HG02588 (cell line): Measurements from ENCODE around the gene CHMP2A.

Source experiments
- ATAC-seq: cut with Tn5 transposase; IDR thresholded peaks from one replicate; pipeline ENCODE4 v1.9.1; 2021; ENCODE audit warnings: mild to moderate bottlenecking, moderate library complexity; ENCODE audit not compliant: unreplicated experiment

The CHMP2A gene

DNA sequence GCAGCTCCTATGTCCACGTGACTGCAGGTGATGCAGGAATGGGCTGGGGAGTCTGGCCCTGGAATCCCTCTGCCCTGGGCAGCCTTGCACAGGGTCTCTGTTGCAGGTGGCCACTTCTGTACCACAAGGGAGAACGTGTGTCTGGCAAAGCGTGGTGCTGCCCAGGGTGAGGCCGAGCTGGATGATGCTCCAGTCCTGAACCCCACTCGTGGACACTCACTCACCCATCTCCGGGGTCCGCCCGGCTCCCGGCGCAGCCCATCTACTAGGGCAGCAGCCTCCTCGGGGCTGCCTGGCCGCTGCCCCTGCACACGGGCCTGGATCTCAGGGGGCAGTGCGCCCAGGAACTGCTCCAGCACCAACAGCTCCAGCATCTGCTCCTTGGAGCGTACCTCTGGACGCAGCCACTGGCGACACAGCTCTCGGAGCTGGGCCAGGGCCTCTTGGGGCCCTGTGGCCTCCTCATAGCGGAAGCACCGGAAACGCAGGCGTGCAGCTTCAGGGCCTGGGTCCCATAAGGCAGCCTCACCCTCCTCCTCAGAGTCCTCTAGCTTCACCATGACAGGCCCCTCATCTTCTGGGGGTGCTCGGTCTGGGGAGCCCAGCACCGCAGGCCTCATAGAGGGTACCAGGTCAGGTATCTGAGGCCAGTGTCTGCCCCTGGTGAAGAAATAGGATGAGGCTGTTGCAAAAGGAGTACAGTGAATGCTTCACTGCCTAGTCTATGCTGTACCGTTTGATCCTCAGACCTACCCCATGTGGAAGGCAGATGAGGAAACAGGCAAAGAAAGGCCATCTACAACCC is 16.1 kb upstream of the CHMP2A start:
- ATAC-seq: no peak

DNA sequence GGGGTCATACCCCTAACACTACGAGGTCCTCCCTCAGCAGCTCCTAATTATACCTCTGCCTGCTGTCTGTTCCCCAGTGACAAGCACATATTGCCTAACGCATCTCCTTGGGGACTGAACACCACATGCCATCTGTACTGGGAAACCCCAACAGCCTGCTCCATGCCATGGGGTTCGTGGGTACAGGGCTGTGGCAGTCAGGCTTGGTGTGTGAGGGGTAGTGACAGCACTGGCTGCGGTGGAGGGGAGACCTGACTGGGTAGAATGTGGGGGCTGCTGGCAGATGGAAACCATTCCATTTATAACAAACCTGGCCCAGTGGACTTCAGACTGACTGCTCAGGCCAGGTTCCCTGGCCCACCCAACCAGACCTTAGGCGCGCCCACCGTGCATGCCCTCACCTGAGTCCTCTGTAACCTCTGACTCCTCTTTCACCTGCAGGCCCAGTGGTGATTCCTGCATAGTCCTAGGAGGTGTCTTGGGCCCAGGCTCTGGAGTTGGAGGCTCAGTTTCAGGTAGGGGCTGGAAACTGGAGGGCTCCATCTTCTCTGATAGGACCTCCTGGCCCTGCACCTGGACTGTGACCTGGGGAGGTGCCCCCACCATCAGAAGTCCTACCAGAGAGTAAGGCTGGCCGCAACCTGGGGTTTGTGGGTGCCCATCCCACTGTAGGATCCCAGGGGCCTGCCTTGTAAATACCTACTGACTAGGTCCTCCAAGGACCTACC is 15.2 kb upstream of the CHMP2A start:
- ATAC-seq: no peak

DNA sequence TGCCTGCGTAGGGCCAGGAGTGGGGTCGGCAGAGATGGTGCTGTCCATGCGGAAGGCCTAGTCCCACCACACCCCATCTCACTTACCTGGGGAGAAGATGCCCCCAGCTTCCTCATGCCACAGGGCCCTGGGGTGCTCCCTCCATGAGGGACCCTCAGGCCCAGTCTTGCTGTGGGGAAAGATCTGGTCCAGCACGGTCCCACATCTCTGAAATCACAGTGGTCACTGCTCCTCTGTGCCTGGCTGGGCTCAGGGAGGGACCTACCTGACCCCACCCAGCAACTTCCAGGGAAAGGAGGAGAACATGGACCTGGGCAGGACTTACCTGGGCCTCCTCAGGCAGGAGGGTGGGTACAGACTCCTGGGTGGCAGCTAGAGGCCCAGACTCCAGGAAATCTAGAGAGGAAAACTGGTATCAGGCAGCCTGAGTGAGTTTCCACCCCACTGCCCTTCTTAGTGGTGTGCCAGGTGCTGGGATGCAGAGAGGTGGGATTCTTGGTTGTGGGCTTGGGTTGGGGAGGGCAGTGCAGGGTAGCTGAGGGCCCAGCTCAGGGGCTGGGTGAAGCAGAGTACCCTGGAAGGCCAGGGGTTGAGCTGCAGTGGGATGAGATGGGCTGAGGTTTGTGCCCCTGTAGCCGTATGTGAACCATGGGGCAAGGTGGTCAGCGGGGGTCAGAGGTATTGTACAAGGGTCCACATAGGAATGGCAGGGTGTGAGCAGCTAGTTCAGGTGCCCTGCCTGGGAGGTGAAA is 14.5 kb upstream of the CHMP2A start:
- ATAC-seq: no peak

DNA sequence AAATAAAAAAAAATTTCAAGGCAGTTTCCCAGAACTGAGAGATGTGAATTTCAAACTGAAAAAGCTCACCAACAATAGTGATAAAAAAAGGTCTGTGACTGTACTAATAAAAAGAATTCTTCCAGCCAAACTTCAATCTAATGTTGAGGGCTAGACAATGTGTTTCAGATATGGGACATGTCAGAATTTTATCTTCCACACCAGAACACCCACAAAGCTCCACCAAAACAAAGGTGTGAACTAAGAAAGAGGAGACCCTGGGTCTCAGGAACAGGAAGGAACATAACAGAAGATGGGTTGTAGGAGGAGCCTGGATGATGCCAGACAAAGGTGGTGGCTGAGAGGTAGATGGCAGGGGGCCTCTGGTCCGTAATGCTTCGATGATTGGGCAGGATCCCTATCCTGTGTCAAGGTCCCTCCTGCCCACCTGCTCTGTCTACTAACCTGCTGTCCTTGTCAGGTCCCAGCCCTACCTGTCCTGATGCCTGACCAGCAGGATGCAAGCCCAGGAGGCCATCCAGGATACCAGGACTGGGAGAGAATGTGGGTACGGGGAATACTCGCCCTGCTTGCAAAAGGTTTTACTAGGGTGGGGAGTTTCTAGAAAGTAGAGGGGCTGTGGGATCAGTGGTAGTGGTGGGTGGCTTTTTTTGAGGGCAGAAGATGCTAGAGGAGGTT is 13.7 kb upstream of the CHMP2A start:
- ATAC-seq: no peak

DNA sequence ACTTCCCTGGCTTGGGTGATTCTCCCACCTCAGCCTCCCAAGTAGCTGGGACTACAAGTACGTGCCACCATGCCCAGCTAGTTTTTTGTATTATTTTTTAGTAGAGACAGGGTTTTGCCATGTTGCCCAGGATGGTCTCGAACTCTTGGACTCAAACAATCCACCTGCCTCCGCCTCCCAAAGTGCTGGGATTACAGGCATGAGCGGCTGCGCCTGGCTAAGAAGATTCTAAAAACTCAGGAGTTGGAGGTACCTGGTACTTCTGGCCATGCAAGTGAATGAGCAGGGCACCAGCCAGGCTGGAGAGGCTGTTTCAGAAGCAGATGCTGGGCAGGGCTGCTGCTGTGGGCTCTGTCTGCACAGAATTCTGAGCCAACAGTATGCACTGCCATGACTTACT is 12.1 kb upstream of the CHMP2A start:
- no peak for ATAC-seq

DNA sequence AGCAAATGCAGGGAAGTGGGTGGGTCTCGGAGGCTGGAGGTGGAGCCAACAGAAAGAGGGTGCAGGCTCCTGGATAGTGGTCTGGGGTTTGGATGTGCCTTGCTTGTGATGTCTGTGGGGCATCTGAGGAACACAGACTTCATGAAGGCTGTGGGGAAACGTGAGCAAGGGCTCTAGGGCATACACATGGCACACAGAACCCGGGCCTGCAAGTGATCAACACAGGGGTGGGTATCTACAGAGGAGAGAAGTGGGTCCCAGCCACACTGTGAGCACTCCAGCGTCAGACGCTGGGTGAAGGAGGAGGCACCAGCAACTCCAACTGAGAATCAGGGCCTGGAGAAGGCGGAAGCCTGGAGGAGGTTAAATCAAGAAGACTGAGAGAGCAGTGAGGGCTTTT is 8.9 kb upstream of the CHMP2A start:
- no peak for ATAC-seq

DNA sequence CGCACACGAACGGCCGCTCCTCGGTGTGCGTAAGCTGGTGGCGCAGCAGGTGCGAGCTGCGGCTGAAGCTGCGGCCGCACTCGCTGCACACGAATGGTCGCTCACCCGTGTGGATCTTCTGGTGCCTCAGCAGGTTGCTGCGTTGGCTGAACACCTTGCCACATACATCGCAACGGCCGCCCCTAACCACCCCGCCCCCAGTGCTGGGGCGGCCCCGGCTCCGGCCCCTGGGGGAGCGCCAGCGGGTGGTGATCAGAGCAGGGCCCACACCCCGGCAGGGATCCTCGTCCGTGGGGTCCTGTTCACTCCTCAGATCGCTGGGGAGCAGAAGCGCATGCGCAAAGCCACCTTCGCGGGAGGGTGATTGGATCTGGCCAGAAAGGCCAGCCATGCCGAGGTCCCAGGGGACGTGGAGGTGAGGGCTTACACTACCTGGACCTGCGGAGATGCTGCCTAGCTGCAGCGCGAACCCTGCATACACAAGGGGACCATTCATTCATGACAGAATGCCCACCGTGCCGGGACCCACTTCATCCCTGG is 8.2 kb upstream of the CHMP2A start:
- no peak for ATAC-seq

DNA sequence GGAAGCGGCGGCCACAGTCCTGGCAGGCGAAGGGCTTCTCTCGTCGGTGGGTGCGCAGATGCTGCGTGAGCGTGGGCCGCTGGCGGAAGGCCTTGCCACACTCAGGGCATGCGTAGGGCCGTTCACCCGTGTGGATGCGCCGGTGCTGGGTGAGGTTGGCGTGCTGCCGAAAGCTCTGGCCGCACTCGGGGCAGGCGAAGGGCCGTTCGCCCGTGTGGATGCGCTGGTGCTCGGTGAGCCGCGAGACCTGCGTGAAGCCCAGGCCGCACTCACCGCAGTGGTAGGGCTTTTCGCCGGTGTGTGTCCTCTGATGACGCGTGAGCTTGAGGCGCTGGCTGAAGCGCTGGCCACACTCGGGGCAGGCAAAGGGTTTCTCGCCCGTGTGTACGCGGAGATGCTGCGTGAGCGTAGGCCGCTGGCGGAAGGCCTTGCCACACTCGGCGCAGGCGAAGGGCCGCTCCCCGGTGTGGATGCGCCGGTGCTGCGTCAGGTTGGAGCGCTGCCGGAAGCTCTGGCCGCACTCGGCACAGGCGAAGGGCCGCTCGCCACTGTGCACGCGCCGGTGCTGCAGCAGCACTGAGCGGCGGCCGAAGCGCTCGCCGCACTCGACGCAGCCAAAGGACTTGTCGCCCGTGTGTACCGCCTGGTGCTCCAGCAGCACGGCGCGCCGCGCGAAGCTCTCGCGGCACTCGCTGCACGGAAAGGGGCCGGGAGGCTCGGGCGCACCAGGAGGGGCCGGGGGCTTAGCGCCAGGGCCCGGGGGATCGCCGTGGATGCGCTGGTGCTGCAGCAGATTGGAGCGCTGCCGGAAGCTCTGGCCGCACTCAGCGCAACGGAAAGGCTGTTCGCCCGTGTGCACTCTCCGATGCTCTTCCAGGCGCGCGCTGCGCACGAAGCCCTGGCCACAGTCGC is 7.5 kb upstream of the CHMP2A start:
- ATAC-seq: no peak

DNA sequence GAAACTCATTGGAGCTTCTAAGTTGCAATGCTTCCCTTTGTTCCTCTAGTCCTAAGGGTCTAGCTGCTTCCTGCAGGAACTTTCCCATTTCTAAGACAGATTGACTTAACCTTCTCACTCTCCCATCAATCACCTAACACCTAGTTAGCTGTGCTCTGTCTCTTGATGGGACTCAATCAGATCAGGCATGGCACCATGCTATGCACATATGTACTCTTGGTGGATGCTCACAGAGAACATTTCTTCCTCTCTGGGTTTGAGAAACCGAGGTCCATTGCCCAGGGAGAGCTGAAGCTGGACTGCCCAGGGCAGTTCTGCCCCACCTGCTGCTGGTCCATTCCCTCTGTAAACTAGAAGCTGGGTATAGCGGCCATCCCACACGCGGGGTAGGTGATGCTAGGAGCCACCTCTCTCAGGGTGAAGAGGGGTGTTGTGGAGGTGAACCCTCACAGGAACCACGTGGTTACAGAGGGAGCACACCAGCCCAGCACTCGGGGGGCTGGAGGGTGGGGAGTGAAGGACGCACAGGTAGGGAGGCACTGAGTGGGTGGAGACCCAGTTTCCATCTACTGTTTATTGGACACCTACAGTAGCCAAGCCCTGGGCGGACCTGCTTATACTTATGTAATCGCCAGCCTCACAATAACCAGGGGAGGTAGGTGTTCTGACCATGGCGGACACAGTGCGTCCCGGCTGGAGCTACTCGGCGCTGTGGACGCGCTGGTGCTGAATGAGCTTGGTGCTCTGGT is 6.6 kb upstream of the CHMP2A start:
- ATAC-seq: no peak

DNA sequence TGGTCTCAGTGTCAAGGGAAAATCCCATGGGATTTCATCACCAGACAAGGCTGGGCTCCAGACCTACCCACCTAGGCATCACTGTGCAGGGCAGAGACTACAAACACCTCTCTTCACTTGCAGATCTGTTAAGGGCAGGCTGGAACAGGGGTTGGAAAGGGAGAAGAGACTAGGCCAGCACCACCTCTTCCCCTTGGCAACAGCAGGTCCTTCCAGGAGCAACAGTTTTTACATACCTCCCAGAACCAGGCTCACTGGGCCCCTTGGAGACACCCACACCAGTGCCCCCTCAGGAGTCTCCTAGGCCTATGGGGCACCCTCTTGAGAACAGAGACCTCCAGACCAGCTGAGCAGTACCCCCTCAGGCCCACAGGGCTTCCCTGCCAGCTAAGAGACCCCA is 6.0 kb upstream of the CHMP2A start:
- ATAC-seq: no peak

DNA sequence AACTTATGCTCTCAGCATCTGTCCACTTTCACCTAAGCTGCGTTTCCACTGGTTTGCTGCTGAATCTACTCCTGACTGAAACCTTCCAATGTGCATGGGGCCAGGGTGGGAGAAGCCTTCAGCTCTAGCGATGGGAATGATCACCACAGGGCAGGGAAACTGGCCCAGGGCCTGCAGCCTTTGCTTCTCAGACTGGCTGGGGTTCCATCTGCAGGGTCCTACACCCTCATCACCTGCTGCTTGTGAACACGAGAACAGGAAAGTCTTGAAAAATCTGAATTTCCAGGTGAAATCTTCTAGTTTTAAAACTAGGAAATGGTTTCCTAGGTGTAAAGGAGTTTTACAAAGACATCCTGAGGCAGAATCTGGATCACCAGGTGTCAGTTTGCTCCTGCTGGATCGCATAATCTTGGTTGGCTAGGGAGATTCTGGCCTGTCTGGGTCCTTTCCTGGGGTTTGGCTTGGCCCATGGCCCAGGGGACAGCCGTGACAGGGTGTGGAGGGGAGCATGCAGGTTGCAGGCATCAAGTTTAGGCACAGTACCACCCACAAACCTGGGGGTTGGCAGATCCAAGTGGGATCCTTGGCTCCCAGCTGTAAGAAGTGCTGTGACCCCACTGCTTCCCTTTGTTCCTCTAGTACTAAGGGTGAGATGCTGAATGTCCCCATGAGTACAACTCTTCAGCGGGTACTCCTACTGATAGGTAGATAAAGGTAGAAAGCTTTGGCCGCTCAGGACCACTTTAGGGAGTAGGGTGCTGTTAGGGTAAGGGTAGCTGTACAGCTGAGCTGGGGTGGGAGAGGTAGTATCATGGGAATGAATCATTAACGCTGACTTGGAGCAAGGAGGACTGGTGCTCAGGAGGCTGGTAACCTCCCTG is 5.3 kb upstream of the CHMP2A start:
- no peak for ATAC-seq

DNA sequence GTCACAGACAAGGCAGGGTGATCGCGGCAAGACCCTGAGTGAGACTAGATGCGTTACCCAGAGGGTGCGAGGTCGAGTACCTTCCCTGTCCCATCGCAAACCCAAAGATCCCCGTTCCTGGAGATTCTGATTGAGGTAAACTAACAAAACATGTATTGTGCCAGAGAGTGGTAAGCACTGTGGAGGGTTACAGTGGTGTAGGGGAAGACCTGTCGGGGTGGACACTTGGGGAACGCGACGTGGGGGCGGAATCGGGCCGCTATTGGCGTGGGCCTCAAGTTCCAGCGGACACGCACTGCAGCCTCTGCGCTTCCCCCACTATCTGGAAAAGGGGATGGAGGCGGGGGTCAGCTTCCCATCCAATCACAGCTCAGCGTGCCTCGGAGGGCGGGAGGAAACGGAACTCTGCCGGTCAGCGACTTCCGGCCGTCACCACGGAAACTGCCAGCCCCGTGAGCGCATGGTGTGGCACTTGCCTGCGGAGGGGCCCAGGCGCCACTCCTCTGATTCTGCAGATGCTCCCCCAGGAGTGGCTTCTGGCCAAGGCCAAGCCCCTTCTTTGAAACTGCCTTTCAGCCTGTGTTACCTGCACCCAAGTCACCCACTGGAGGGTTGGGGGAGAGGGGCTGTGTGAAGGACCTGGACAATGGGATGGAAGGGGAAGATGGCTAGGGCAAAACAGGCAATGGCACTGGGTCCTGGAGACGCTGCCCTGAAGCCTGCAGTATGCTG is 4.5 kb upstream of the CHMP2A start:
- ATAC-seq: no peak

DNA sequence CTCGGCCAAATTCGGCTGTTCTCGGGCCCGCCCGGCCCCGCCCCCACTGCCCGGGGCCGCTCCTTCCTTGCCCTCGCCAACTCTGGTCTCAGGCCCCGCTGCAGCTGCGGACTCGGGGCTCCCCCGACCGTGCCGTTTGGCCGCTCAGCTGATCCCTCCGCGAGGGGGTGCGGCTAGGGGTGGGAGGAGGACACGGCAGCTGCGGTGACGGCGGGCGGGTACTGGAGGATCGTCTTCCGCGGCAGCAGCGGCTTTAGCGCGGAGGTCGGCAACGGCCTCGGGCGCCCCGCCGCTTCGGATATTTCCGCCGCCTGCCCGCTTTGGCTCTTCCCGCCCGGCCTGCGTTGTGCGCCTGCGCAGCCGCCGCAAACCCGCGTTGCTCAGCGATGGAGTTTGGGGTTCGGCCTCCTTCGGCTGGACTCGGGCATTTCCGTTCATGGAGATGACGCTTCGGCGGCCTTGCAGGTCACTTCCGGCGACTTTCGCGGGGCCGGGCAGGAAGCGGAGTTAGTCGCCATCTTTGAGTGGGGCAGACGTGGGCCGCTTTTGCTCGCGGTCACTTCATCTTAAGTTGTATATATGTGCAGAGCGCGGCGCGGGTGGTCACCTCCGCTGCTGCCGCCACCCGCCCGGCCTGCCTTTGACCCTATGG is 3.8 kb upstream of the CHMP2A start:
- ATAC-seq: peak; percentile 52

DNA sequence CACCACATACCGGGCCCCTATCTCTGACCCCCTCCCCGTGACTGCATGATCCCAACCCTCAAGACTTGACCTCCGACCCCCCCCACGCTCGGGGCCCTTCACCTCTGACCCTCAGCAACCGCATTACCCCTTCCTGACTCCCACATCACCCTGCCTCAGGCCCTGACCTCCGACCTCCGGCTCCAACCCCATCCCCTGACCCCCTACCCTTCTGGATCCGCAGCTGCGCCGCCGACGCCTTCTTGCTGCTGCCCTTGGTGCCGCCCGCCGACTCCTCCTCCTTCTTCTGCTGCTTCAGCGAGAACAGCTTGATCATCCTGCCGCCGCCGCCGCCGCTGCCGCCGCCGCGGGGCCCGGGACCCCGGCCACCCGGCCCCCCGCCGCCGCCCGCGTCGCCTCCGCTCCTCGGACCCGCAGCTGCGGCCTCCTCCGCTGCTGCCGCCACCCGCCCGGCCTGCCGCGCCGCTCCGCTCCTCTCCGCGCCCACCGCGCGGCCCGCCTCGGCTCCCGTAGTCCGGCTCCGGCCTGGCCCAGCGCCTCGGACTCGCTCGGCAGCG is 3.2 kb upstream of the CHMP2A start, which contains the start of gene UBE2M:
Gene UBE2M, minus strand, starts transcription at position 546 of the 557 bp plus-strand sequence. Its CDS starts 230 bp downstream, at position 316.
- peak; percentile 0 for ATAC-seq

DNA sequence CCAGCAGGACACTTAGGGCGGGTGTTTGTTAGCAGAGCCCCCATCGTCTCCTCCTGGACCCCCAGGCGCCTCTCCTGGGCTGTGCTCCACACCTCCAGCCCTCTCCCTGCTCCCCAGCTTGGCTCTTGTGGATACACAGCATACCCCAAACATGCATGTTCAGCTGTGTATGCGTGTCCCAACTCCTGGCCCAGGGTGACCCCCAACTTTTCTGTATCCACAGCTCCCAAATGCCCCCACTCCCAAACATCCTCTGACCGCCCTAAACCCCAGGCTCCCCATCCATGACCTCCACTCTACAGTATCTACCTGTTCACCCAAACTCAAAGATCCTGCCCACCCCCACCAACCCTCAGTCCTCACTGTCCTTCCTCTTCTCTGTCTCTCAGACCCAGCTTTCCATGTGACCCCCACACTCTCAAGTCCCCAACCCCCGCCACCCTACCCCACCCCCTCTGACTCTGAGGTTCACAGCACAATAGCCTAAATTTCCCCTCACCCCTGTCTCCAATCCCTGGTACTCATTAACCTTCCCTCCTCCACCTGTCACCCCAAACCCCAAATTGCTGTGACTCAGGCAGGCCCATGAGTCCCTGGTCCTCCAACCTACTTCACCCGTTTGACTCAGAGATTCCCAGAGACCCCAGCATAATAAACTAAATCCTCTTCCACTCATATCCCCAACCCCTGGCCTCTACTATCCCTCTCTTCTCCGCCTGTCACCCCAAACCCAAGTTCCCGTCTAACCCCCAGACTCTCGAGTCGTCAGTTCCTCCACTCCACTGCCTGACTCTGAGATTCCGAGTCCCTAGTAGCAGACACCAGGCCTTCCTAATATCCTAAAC is 2.5 kb upstream of the CHMP2A start:
- no peak for ATAC-seq
